ENCODE data around the gene HCAR3.

DNA sequence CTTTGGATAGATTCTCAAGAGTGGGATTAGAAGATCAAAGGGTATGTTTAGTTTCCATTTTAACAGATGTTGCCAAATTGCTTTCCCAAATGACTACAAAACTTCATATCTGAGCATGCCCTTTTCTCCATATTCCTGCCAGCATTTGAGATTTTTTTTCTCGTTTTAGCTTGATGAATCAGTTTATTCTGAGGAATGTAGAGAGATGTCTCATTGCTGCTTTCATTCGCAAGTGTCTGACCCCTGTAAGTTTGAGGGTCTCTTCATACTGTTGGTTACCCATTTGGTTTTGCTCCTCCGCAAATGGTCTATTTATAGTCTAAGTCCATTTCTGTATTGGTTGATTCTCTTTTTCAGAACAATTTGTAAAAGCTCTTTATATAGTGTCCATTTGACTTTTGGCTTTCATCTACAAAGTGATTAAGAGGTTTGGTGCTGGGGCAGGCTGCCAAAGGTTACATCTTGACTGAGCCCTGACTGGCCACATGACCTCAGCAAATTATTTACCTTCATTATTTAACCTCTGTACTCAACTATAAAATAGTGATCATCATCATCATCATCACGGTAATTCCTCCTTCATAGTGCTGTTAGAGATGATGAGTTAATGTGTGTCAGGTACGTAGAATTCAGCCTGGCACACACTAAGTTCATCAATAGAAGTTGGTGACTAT lies 47.1 kb downstream of the HCAR3 start:
- TF ChIP-seq CTCF (IDR thresholded peaks at IDR 0.05), result no peak
- TF ChIP-seq POLR2A (IDR thresholded peaks at IDR 0.05), result no peak
- TF ChIP-seq POLR2AphosphoS5 (IDR thresholded peaks at IDR 0.05), result no peak

Data from sigmoid colon (tissue), 4 donors.